ENCODE measurements around the gene SLC6A5.

The SLC6A5 gene

GRCh38 chr11:20623252-20623651, 23.8 kb downstream of the SLC6A5 start:
- TF ChIP-seq CTCF (IDR thresholded peaks at IDR 0.05; ENCODE audit: low read depth, low read length), result no peak
- no peak overlapping the region for H3K4me3 ChIP-seq (ENCODE audit: low read depth, low read length)

- no peak for TF ChIP-seq CTCF (IDR thresholded peaks at IDR 0.05; ENCODE audit: low read depth, low read length)
- no peak overlapping the region for H3K4me3 ChIP-seq (ENCODE audit: low read depth, low read length)
Measured at GRCh38 chr11:20626279-20626678, 26.9 kb downstream of the SLC6A5 start.

DNA sequence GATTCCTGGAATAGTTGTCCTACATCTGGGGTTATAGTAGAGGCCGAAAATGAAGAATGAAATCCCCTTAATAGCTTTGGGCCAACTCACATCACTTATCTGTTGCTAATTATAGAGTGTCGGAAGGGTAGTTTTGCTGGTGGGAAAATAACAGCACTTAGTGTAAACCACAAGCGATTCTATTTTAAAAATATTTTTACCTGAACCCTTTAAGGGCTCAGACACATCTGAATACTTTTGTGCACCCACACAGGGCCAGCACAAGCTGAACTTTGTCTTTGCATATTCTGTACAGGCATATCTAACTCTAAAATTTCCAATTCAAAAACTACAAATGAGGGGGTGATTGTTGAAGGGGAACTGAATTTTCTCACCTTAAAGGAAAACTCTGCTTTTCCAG, 27.6 kb downstream of the SLC6A5 start:
- H3K4me3 ChIP-seq (ENCODE audit: low read depth, low read length), result no peak overlapping the region
- TF ChIP-seq CTCF (IDR thresholded peaks at IDR 0.05; ENCODE audit: low read depth, low read length), result no peak

DNA sequence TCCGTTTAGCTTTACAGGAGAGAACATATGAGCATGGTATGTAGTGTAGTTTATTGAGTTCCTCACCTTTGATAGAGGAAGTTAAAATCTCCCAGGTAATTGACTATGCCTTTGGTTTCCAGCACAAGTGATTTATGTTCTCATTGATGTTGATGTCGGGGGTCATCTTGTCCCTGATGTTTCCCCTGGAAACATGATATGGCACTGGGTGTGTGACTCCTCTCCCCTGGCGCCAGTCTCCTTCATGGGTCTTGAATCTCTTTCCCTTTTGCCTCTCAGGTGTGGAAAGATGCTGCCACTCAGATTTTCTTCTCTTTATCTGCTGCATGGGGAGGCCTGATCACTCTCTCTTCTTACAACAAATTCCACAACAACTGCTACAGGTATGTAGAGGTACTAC, 28.3 kb downstream of the SLC6A5 start:
- TF ChIP-seq CTCF (IDR thresholded peaks at IDR 0.05; ENCODE audit: low read depth, low read length), result no peak
- no peak overlapping the region for H3K4me3 ChIP-seq (ENCODE audit: low read depth, low read length)

- no peak overlapping the region for H3K4me3 ChIP-seq (ENCODE audit: low read depth, low read length)
- no peak for TF ChIP-seq CTCF (IDR thresholded peaks at IDR 0.05; ENCODE audit: low read depth, low read length)
Measured at GRCh38 chr11:20631519-20632168, 32.2 kb downstream of the SLC6A5 start.

- no peak for TF ChIP-seq CTCF (IDR thresholded peaks at IDR 0.05; ENCODE audit: low read depth, low read length)
- H3K4me3 ChIP-seq (ENCODE audit: low read depth, low read length), result no peak overlapping the region
Measured at GRCh38 chr11:20632169-20632532, 32.7 kb downstream of the SLC6A5 start.

DNA sequence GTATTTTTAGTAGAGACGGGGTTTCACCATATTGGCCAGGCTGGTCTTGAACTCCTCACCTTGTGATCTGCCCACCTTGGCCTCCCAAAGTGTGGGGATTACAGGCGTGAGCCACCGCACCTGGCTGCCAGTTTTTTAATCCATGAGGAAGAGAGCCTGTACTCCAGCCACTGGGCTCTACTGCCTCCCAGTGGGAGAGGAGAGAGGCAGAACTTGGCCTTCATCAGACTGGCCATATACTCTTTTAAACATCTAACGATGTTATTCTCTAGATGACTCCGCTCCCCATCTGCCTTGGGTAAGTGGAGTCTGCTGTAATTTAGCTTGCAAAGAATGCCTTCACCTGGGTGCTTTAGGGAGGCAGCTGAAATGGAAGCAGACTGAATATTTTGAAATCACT, 34.6 kb downstream of the SLC6A5 start:
- TF ChIP-seq CTCF (IDR thresholded peaks at IDR 0.05; ENCODE audit: low read depth, low read length), result no peak
- no peak overlapping the region for H3K4me3 ChIP-seq (ENCODE audit: low read depth, low read length)

Data from WI38 (cell line).